Forelimb muscle (tissue), 1 donor: ENCODE measurements around the gene TMEM267. TPM values are rescaled to one million over a fixed set of nuclear protein-coding genes. Genes with fewer than 3 reads are reported as not detected.
"Not testable (repeated sequence)": the region's sequence is repeated elsewhere in the genome, so short reads cannot be mapped to it uniquely, and the experiment has no call there.

Experiments used
- DNase-seq: peaks from one replicate; pipeline ENCODE4 v3.0.0-alpha.2; 2013; ENCODE audit warnings: low read depth
- polyA plus RNA-seq: library from polyadenylated mRNA; unstranded; fragments of 120-200 nt; gene quantifications from one replicate; pipeline ENCODE4 v1.2.1, GENCODE V29; 2013; ENCODE audit not compliant: insufficient read length

TMEM267 gene
- polyA plus RNA-seq, 1 donor = 8.9 TPM

- no peak for DNase-seq
Observed at GRCh38 chr5:43456556-43456955, 27.1 kb downstream of the TMEM267 start.

GRCh38 chr5:43441575-43441974 is 42.1 kb downstream of the TMEM267 start:
- not testable (repeated sequence) for DNase-seq

DNA sequence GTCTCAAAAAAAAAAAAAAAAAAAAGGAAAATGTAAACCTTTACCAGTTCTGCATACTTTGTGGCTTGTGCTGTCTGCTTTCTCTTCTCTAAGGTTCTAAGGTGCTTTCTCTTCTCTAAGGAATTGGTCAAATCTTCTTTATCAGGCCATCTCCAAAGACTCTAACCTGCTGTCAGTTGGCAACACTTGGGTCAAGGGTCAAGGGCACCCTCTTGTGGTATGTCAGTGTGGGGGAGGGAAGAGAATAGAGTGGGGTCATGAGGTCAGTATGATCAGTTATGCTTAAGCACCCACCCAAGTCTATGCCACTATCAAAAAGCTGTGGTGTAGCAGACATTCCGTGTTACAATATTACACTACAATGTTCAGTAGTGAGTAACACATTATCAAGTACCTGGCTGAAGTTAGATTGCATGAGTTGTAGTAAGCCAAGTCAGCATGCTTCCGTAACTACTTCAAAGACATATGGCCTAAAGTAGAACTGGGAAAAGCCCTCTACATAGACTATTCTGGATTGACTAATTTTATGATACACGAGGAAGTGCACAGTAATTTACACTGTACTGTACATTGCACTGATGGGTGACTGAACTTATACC is 46.5 kb downstream of the TMEM267 start:
- DNase-seq = no peak

DNA sequence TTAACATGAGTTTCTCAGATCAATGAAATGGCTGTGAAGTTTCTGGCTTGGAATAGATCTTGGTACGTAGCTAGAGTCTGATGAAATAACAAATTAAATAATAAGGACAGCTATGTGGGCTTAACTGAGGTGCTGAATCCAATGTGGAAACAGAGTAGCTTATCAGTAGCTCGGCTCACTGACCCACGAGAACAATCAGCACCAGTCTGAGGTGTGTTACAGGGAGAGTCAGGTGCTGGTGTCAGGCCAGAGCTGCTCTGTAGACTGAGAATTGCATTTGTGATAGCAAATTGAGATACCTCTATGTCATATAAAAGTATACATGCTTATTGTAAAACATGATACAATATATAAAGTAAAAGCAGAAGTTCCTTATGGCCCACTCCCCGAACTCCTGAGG is 50.3 kb downstream of the TMEM267 start:
- no peak for DNase-seq

- no peak for DNase-seq
Observed at GRCh38 chr5:43432486-43433375, 50.9 kb downstream of the TMEM267 start.

DNA sequence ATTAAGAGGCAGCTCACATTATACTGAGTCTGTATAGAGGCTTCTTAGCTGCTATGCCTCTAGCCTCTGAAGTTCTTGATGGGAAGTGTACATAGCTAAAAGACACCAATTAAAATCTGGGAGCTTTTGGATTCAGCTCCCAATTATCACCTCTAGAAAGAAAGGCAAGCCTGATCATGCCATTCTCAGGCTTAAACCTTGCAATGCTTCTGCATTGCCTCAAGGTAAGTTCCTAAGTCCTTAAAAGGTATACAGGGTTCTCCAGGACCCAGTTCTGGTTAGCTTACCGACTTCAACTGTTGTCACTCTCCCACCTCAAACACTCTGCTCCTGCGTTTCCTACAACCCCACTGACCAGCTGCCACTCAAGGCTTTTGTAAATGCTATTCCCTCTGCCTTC is 54.0 kb downstream of the TMEM267 start:
- no peak for DNase-seq

DNA sequence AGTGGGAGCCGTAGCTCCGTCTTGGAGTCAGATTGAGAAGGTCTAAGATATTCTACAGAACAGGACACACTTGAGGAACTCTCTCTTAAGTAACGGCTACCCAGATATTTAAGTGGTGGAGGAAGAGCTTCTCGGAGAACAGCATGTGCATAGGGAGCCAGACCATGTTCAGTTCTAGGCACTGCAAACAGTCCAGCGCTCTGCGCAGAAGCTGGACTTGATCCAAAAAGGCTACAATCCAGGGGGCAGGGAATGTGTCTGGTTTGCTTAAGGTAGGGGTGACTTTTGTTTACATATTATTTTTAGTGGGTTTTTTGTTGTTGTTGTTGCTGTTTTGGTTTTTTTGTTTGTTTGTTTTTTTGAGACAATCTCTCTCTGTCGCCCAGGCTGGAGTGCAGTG is 54.6 kb downstream of the TMEM267 start:
- no peak for DNase-seq

DNA sequence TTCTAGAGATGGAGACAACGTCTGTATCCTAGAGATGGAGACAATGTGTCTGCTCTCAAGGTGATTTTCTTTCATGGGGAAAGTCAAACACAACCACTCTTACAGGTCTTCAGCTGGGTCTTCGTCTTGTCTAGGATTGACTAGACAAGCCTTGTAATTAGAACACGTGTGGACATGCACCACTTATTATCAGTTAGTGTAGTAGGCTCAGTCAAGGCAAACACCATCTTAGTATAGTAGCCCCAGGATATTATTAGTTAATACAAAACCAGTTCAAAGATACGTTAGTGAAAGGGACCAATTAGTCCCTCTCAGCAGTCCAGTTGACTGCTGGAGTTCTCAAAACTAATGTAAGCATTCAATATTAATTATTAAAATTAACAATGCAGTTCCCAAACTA is 56.4 kb downstream of the TMEM267 start:
- DNase-seq = no peak

DNA sequence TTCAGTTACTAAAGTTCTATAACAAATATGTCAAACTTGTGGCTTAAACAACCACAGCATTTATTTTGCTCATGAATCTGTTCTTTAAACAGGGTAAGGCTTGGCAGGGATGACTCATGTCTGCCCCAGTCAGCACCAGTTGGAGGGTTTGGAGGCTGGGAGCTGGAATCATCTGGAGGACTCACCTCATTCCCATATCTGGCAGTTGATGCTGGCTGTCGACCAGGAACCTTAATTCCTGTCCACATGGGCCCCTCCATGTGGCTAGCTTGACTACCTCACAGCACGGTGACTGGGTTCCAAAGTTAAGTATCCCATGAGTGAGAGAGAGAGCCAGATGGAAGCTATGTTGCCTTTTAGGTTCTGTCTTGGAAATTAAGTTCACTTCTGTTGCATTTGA is 57.7 kb downstream of the TMEM267 start:
- DNase-seq = no peak

GRCh38 chr5:43423086-43423485 is 60.6 kb downstream of the TMEM267 start:
- DNase-seq = not testable (repeated sequence)

DNA sequence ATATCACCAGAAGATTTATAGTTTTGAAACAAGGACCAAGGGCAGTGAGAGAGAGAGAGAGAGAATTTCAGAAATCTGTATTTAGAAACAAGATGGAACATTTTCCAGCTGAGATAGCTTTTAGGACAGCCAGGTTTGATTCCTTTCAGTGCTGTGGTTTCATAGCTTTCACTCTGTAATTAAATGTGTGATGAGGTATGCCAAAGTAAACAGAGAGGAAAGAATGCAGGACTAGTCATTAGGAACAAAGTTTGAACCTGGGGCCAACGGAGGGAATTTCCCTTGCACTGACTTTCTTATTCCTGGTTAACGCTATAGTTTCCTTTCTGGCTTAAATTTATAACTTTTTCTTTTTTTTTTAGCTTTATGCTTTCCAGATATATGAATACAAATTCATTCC is 61.5 kb downstream of the TMEM267 start:
- no peak for DNase-seq

DNA sequence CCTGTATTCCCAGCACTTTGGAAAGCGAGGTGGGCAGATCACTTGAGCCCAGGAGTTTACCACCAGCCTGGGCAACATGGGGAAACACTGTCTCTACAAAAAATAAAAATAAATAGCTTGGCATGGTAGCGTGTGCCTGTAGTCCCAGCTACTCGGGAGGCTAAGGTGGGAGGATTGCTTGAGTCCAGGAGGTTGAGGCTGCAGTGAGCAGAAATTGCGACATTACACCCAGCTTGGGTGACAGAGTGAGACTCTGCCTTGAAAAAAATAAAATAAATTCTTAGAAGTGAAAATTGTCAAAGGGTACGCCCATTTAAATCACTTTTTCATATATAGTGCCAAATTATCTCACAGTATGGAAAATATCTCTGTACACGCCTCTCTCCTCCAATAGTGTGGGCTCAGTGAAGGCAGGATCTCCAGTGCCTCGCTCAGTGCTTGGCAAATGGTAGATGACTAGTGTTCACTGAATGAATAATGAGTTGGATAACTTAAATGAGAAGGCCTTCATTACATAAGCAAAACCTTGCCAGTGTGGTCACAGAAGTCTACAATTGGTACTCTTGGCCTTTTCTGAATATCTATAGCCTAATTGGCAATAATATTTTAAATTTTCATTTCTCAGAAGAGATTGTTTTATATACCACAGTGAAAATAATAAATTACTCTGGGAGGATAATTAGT is 62.1 kb downstream of the TMEM267 start:
- no peak for DNase-seq

GRCh38 chr5:43420241-43420640 is 63.4 kb downstream of the TMEM267 start:
- no peak for DNase-seq

GRCh38 chr5:43418561-43418960 is 65.1 kb downstream of the TMEM267 start:
- no peak for DNase-seq

GRCh38 chr5:43416803-43417394 is 66.8 kb downstream of the TMEM267 start:
- no peak for DNase-seq

DNA sequence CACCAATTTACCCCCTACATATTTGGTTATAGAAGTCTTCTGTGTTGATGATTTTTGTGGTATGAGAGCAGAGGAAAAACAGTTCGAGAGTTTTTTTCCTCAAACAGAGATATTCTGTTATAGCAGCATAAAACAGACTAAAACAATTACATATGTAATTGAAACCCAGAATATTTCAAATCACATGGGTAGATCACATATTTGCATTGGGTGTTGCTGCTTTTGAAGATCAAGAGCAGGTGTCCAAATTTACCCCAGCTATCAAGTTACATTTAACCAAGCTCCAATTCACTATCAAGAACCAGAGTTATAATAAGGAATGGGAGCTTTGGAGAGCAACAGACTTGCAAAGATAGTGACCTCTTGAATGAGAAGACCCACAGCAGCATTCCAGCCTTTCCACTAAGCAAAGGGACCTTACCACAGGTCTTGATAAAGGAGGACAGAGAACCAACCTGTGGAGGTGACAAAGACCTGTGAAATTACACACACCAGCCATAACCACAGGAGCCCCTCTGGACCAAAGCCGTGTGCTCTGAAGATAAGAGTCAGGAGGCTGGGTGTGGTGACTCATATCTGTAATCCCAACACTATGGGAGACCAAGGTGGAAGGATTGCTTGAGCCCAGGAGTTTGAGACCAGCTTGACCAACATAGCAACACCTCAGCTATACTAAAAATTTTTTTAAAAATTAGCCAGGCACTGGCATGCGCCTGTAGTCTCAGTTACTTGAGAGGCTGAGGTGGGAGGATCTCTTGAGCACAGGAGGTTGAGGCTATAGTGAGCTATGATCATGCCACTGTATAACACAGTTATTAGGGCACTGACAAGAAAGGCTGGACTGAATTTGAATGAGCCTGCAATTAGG is 67.5 kb downstream of the TMEM267 start:
- no peak for DNase-seq

DNA sequence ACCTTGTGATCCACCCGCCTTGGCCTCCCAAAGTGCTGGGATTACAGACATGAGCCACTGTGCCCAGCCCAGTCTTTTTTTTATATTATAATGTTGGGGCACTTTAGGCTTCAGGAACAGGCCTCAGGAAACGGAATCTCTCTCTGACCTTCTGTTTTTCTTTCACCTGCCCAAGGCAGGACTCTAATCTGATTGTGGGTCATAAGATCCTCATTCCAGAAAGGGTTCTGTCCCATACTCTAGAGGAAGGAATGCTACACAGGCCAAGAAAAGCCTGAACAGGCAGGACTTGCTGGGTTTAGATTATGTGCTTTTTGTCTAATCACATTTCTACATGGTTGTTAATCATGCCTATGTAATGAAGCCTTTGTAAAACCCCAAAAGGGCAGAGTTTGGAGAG is 69.7 kb downstream of the TMEM267 start:
- no peak for DNase-seq

GRCh38 chr5:43412644-43413043 is 71.0 kb downstream of the TMEM267 start:
- DNase-seq = no peak

- DNase-seq = no peak
Observed at GRCh38 chr5:43412156-43412555, 71.5 kb downstream of the TMEM267 start, which contains the start of gene CCL28. Gene CCL28 (minus strand): TSS chr5:43412391. CDS start chr5:43412316, 75 bp downstream.

DNA sequence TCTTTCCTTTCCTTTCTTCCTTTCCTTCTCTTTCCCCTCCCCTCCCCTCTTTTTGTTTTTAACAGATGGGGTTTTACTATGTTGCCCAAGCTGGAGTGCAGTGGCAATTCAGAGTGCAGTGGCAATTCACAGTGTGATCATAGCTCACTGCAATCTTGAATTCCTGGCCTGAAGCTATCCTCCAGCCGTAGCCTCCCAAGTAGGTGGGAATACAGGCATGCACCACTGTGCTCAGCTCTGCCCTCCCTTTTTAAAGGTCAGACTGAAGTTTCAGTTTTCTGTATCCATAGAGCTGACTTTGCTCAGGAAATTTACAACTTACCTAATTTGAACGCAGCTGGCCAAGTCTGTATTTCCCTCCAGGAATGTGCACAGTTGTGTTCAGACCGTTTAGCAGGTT is 72.2 kb downstream of the TMEM267 start:
- DNase-seq = no peak

DNA sequence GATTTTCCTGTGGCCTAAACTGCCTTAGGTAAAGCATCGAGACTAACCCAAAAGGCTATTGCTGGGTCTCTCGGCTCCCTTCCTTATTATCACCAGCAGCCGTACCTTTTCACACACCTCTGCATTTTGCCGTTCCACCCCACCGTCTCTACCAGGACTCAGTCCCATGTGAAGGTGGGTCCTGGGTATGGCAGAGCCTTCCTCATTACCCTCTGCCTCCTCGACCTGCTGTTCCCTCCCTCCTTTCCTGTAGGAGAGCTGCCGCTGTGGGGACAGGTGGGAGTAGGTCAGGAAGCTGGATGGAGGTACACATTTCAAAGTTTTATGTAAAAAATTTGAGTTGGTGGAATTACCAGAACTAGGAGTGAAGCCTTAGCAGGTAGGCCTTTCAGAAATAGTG is 73.3 kb downstream of the TMEM267 start:
- no peak for DNase-seq
